Activated B cell treated with CpG ODN at 0.5 μM for 24 hours (primary cell): ENCODE results near the gene CAPRIN2. TPM values are rescaled to one million over a fixed set of nuclear protein-coding genes. Genes with fewer than 3 reads are reported as not detected.

Experiments used
- ATAC-seq: fragments of 200-7000 bp; cut with Tn5 transposase; one replicate; pipeline ENCODE4 v1.10.0; 2021; ENCODE audit warnings: low read depth, mild to moderate bottlenecking, moderate library complexity
- CTCF ChIA-PET: fragments of 350-600 bp; sonication (Branson Sonifier 250); formaldehyde crosslinking; loops from one replicate; lab custom pipeline; 2021; ENCODE audit warnings: antibody characterized with exemption; lab: Charles Lee
- POLR2A ChIA-PET: fragments of 350-600 bp; sonication (Branson Sonifier 250); formaldehyde crosslinking; loops from one replicate; lab custom pipeline; 2021; ENCODE audit warnings: antibody characterized with exemption; lab: Charles Lee
- DNase-seq: peaks from one replicate; pipeline ENCODE4 v3.0.0; 2022
- H3K27ac Mint-ChIP-seq: one replicate; pipeline ENCODE4 v1.8.0; 2020; ENCODE audit warnings: mixed read lengths
- H3K27me3 Mint-ChIP-seq: one replicate; pipeline ENCODE4 v1.8.0; 2021; ENCODE audit warnings: mixed read lengths
- H3K36me3 Mint-ChIP-seq: one replicate; pipeline ENCODE4 v1.8.0; 2021; ENCODE audit warnings: low read depth, mixed read lengths
- H3K4me1 Mint-ChIP-seq: one replicate; pipeline ENCODE4 v1.8.0; 2021; ENCODE audit warnings: mixed read lengths
- H3K4me3 Mint-ChIP-seq: one replicate; pipeline ENCODE4 v1.8.0; 2020; ENCODE audit warnings: mild to moderate bottlenecking, mixed read lengths
- H3K9me3 Mint-ChIP-seq: one replicate; pipeline ENCODE4 v1.8.0; 2020; ENCODE audit warnings: mixed read lengths
- CTCF ChIP-seq: fragments of 200-600 bp; IDR thresholded peaks from one replicate; pipeline ENCODE4 v1.8.0; 2022; ENCODE audit warnings: antibody characterized with exemption, mild to moderate bottlenecking
- intact Hi-C: fragments of 100-400 bp; cut with micrococcal nuclease; formaldehyde crosslinking; loops from one replicate; pipeline ENCODE4 v1.15.1; 2024
- total RNA-seq: library from RNA; stranded (reverse); gene quantifications from 2 replicates; pipeline ENCODE4 v1.2.3, GENCODE V29; 2022

The CAPRIN2 gene
- total RNA-seq, 1 donor from 2014 or later, result 17.5 TPM

DNA sequence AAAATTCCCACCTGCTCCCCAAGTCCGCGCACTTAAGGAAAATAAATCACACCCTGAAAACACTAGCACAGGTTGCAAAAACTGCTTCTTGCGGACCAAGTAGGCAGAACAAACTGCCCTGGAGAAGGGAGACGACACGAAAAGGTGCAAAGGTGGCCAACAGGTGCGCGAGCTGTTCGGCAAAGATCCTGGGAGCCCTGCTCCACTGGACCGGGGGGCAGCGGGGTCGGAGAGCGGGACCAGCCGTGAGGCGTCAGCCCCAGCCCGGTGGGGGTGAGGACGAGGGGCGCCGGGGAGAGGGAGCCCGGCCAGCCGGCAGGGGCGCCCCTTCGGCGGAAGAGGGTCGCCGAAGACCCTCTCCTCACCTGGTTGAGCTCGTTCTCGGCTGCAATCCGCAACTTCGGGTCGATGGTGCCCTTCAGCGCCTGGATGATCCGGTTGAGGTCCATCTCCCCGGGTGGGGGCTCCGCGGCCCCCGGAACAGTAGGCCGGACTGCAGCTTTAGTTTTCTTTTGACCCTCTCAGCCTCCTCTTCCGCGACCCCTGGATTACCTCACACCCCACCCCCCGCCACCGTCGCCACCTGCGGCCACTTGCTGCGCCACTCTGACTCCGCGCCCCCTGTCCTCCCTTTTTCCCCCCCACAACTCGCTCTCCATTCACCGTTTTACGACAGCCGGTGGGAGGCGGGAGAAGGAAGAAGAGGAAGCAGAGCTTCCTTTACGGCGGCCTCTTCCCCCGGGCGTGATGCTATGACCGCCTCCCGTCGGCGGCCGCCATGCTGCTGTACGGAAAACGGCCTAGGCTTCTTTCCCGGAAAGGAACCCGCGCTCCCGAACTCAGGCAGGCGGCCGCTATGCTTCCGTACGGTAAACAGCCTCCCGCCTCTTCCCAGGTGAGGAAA, 59.3 kb downstream of the CAPRIN2 start, which contains the start of gene IPO8:
Gene IPO8, minus strand, starts transcription at position 671 of the 904 bp plus-strand sequence. Its CDS starts 222 bp downstream, at position 449.
- DNase-seq (peak; percentile 73), ATAC-seq (peak; percentile 90)
- no peak for TF ChIP-seq CTCF
- Mint-ChIP-seq H3K4me1 (peaks cover 38% of the 10 kb centered on the region), H3K36me3 (peaks cover 11% of the 10 kb centered on the region), H3K27ac (peak within 1 kb of the TSS; percentile 91), H3K4me3 (peak within 1 kb of the TSS; percentile 98), H3K27me3 (no peaks in the 10 kb centered on the region), H3K9me3 (no peaks in the 10 kb centered on the region)
- POLR2A ChIA-PET, result interaction anchor here (0.6 to 2.3 kb wide), 7 partner anchors 25 to 1314 kb away, joined by 3 to 31 read pairs (median 7); partner anchors contain the start of genes CAPRIN2 and ERGIC2
- intact Hi-C loops, result loop anchor here (1.0 to 5.0 kb wide), 4 partner anchors 60 to 1314 kb away; partner anchors contain the start of genes DDX11 and ERGIC2
- CTCF ChIA-PET, result interaction anchor here (2.4 kb wide), 1 partner anchor 59 kb away, joined by 15 read pairs; the partner anchor contains the start of gene CAPRIN2

DNA sequence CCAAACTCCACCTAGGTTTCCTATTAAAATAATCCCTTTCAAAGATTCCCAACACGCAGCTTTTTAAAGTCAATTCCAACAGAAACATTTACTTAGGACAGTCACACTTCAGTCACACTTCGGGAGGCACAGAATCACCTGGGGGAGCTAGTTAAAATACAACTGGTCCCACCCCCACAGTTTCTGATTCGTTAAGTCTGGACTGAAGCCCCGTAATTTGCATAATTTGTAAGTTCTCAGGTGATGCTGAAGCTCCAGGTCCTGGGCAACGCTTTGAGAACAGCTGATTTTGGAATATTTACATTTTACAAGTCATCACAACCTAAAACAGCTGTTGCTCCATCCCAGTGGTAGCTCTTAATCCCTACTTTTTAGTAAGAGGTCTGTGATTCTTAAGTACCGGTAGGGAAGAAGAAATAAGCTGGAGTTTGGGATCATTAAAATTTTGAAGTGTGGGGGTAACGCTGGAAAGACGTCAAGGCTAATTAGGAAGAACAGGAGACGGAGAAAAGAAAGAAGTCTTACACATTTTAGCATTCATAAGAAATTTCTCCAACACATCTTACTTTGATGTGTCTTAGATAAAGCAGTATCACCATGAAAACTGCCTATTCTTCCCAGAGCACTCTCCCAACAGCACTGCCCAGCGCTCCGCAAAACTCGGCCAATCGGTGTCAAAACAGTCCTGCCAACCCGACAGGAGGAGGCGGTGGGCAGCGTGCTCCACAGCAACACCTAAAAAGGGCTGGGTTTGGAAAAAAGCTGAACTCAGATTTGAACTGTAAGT, 60.1 kb downstream of the CAPRIN2 start:
- Mint-ChIP-seq H3K4me1 (peaks cover 42% of the 10 kb centered on the region), H3K36me3 (peaks cover 16% of the 10 kb centered on the region), H3K4me3 (peak overlapping the region; percentile 98), H3K27ac (peak overlapping the region; percentile 74), H3K9me3 (no peaks in the 10 kb centered on the region), H3K27me3 (no peaks in the 10 kb centered on the region)
- no peak for TF ChIP-seq CTCF
- ATAC-seq, result no peak
- ChIA-PET POLR2A (interaction anchor here (0.6 to 2.3 kb wide), 4 partner anchors 60 to 1313 kb away, joined by 3 to 31 read pairs (median 4); partner anchors contain the start of genes CAPRIN2 and ERGIC2), CTCF (interaction anchor here (2.4 kb wide), 1 partner anchor 60 kb away, joined by 15 read pairs; the partner anchor contains the start of gene CAPRIN2)
- intact Hi-C loops, result loop anchor here (1.0 to 5.0 kb wide), 4 partner anchors 61 to 1313 kb away; partner anchors contain the start of genes DDX11 and ERGIC2
- DNase-seq, result no peak

GRCh38 chr12:30692470-30692869, 62.3 kb downstream of the CAPRIN2 start:
- Mint-ChIP-seq H3K36me3 (peaks cover 27% of the 10 kb centered on the region), H3K27me3 (no peaks in the 10 kb centered on the region), H3K27ac (no peak overlapping the region), H3K4me1 (peaks cover 44% of the 10 kb centered on the region), H3K9me3 (no peaks in the 10 kb centered on the region), H3K4me3 (no peak overlapping the region)
- ATAC-seq (no peak), DNase-seq (no peak)
- TF ChIP-seq CTCF, result no peak
- intact Hi-C loops, result no loop called here
- POLR2A ChIA-PET, result no interaction called here
- CTCF ChIA-PET, result no interaction called here

DNA sequence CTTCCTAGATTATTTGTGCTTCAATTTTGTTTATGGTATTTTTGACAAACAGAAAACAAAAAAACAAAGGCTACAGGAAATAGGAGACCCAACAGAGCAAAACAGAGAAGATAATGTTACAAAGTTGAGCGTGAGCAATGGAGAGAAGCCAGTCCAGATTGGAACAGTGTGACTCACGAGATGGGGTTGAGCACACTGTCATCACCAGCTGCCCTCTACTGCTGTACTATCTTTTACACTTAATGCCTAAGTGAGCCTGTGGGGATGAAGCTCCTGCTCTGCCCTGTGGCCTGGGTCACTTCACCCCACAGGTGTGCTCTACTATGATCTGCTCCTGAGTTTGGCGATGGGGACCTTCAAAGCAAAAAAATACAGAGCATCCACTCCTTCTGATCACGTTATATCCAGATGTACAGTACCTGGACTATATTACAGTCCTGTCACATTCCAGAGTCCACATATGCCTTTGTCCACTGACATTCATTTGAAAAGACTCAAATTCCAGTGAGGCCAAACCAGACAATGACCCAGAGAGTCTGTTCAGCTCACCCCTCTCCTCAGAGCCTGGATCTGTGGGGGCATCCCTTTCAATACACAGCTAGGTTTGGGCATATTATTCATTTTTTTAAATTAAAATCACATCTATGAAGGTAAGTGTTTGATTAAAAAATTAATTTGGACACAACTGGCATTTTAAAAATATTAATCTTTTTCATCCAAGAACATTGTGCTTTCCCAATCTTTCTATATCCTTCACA, 63.5 kb downstream of the CAPRIN2 start:
- H3K36me3 Mint-ChIP-seq, result peaks cover 30% of the 10 kb centered on the region
- no peak overlapping the region for H3K4me3 Mint-ChIP-seq
- no peak for DNase-seq
- H3K27ac Mint-ChIP-seq, result no peak overlapping the region
- CTCF ChIA-PET, result no interaction called here
- H3K9me3 Mint-ChIP-seq, result no peaks in the 10 kb centered on the region
- intact Hi-C loops, result no loop called here
- no peak for ATAC-seq
- no peak for TF ChIP-seq CTCF
- peaks cover 42% of the 10 kb centered on the region for H3K4me1 Mint-ChIP-seq
- POLR2A ChIA-PET, result no interaction called here
- no peaks in the 10 kb centered on the region for H3K27me3 Mint-ChIP-seq
